GM21723 (cell line): ENCODE results near the gene TNFAIP8L1.
"Not testable (repeated sequence)": the region's sequence is repeated elsewhere in the genome, so short reads cannot be mapped to it uniquely, and the experiment has no call there.

Source experiments
- ATAC-seq: cut with Tn5 transposase; IDR thresholded peaks from one replicate; pipeline ENCODE4 v1.9.1; 2021; ENCODE audit warnings: mild to moderate bottlenecking, moderate library complexity; ENCODE audit not compliant: unreplicated experiment

Gene TNFAIP8L1

DNA sequence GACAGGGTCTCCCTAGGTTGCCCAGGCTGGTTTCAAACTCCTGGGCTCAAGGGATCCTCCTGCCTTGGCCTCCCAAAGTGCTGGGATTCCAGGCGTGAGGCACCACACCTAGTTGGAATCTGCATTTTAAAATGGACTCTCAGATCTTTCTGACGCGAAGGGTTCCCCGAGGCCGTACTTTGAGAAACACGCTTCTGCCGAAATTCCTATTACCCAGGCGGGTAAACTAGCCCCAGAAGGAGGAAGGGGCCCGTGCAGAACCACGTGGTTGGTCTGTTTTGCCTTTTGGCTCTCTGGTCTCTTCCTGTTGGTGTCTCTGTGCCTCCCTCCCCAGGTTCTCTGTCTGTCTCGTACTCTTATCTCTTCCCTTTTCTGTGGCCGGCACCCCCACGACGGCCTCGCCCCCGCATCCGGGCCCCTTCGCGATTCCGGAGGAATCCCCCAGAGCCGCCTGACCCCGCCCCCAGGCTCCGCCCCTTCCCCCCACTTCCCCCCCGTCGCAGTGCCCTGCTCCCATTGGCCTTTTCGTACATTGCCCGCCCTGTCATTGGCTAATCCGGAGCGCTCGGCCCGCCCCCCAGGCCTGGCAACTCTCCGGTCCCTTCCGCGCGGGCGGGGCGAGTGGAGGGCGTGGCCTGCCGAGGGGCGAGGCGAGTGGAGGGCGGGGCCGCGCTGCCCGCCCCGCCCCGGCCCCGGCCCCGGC is at the start of gene TNFAIP8L1:
TNFAIP8L1 (plus strand) TSS at position 689 of the 703 bp plus-strand sequence. CDS start 12,354 bp downstream, outside the sequence.
- ATAC-seq: peak; percentile 74

DNA sequence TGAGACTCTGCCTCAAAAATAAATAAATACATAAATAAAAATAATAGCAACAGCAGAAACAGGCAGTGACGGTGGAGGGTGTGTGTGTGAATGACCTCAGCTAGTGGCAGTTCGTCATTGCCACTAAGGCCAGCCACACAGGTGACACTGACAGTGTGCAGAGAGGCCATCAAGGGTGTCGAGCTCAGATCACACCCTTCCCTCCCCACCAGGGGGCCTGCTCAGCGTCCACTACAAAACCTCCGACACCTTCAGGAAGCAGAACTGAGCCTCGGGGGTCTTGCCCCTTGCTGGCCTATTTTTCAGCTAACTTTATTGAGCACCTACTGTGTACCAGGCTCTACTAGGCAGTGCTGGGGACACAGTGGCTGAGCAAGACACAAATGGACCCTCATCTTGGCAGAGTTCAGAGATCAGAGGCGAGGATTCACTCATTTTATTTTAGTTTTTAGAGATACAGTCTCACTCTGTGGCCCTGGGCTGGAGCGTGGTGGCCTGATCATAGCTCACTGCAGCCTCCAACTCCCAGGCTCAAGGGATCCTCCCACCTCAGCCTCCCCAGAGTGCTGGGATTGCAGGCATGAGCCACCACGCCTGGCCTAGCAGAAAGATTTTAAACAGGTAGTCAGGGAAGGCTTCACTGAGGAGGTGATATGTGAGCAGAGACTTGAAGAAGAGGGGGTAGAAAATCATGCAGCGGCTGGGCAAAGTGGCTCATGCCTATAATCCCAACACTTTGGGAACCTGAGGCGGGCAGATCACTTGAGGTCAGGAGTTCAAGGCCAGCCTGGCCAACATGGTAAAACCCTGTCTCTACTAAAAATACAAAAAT is 49.5 kb upstream of the TNFAIP8L1 start:
- no peak for ATAC-seq

GRCh38 chr19:4590559-4590958 is 48.8 kb upstream of the TNFAIP8L1 start:
- no peak for ATAC-seq

GRCh38 chr19:4591320-4591719 is 48.0 kb upstream of the TNFAIP8L1 start:
- no peak for ATAC-seq

DNA sequence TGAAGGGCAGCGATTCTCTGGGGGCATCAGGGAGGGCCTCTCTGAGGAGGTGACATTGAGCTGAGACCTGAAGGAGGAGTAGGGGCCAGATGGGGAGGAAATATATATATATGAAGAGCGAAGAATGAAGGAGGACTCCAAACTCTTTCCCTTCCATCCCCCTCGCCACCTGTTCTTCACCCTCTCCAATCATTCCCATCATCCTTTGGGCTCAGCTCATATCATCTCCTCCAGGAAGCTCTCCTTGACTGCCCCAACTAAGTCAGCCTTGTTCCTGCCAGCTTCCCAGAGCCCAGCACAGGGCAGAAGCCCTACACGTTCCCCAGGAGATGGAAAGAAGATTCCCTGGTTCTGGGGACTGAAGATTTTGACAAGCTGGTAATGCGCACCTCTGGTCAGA is 46.9 kb upstream of the TNFAIP8L1 start:
- ATAC-seq: no peak

- no peak for ATAC-seq
These were observed 45.9 kb upstream of the TNFAIP8L1 start for GRCh38 chr19:4593409-4593851.

DNA sequence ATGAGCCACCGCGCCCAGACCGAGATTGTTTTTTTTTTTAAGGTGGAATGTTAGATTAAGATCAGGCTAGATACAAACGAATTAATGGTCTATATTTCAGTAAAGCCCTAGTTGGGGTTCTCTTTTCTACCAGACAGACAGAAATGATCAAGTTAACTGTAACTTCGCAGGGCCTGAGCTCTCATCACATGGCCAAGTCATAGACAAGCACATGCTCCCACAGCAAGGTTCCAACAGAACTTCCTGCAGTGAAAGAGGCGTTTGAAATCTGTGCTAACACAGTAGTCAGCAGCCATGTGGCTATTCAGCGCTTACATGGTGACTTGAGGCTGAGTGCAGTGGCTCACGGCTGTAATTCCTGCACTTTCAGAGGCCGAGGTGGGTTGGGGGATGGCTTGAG is 45.1 kb upstream of the TNFAIP8L1 start:
- ATAC-seq: no peak

DNA sequence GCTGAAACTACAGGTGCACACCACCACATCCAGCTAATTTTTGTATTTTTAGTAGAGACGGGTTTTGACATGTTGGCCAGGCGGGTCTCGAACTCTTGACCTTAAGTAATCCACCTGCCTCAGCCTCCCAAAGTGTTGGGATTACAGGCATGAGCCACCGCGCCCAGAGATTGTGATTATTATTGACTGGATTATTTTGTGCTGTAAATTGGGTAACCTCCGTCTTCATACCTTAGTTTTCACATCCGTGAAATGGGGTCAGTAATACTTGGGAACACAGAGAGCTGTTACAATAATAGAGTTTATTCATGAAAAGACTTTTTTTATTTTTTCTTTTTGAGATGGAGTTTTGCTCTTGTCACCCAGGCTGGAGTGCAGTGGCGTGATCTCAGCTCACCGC is 44.2 kb upstream of the TNFAIP8L1 start:
- ATAC-seq: not testable (repeated sequence)

GRCh38 chr19:4596033-4596904 is 43.0 kb upstream of the TNFAIP8L1 start:
- ATAC-seq: no peak

DNA sequence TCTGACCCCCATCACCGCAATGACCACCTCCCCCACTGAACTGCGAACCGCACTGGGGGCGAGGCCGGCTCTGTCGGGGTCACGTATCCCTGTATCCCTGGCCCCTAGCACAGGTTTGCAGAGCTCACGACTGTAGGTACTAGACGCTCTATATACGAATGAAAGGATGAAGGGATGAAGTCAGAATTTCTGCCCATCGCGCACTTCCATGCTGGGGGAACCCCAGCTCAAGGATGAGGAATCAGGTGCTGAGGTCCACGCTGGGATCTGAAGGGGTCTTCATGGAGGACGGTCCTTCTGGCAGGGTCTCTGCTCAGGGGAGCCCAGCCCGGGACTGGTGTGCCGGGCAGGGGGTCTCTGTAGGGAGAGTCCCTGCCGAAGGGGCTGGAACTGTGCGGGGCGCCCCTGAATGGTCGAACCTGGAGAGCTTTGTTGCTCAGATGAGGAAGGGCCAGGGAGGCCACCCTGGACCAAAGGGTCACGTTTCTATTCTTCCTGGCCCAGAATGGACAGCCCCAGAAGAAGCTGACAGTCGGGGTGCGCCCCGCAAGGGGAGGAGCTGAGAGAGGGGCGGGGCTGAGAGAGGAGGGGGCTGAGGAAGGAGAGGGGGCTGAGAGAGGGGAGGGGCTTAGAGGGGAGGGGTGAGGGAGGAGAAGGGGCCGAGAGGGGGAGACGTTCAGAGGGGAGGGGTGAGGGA is 41.9 kb upstream of the TNFAIP8L1 start:
- ATAC-seq: no peak

DNA sequence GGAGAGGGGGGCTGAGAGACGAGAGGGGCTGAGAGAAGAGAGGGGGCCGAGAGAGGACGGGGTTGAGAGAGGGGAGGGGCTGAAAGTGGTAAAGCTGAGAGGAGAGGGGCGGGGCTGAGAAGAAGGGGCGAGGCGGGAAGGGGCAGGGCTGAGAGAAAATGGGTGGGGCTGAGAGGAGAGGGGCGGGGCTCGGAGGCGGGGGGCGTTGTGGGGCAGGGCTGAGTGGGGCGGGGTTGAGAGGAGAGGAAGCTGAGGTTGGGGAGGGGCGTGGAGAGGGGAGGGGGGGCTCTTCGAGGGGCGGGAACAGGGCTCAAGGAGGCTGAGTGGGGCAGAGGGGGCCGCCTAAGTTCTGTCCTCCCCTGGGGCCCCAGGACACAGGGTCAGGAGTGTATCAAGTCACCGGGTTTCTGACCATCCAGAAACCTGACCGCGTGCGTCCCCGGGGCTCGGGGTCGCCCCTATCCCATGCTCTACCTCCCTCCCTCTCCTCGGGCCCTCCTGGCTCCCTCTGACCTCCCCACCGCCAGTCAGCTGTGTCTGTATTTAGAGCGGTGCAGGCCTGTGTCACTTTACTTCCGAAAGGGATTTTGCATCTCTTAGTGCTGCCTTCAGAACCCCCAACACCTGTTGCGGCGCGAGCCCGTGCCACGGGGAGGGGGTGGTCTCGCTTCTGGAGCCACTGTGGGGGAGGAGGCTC is 41.2 kb upstream of the TNFAIP8L1 start:
- ATAC-seq: peak; percentile 71

DNA sequence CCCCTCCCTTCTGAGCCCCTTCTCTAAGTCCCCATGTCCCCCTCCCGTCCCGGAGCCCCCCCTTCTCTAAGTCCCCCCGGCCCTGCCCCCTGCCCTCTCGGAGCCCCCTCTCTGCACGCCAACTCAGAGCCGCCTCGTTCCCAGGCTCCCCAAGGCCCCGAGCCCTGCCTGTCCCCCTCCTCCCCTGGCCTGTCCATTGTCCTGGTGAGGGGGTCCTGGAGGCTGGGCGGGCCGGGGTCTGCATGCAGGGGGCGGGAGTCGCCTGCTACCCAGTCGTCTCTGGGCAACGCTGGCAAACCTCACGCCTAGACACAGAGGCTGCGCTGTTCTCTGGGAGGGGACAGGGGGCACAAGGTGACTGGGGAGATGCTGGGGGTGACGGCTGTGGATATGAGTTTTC is 40.6 kb upstream of the TNFAIP8L1 start:
- ATAC-seq: no peak

DNA sequence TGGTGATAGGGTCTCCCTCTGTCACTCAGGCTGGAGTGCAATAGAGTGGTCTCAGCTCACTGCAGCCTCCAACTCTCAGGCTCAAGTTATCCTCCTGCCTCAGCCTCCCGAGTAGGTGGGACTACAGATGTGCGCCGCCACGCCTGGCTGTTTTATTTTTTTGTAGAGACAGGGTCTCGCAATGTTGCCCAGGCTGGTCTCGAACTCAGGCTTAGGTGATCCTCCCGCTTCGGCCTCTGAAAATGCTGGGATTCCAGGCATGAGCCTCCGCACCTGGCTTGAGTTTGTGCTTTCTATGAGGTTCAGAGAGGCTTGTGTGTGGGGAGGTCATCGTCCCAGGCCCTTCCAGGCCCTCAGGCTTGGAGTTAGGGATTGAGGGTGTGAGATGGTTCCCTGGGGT is 39.2 kb upstream of the TNFAIP8L1 start:
- ATAC-seq: no peak

GRCh38 chr19:4600893-4601292 is 38.4 kb upstream of the TNFAIP8L1 start:
- ATAC-seq: no peak

GRCh38 chr19:4602173-4602788 is 37.0 kb upstream of the TNFAIP8L1 start:
- no peak for ATAC-seq

DNA sequence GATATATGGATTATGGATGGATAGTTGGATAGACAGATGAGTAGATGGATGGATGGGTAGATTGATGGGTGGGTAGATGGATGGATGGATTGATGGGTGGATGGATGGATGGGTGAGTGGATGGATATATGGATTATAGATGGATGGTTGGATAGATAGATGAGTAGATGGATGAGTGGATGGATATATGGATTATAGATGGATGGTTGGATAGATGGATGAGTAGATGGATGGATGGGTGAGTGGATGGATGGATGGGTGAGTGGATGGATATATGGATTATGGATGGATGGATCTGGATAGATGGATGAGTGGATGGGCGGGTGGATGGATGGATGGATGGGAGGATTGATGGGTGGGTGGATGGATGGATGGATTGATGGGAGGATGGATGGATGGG is 36.4 kb upstream of the TNFAIP8L1 start:
- no peak for ATAC-seq

GRCh38 chr19:4604912-4605311 is 34.4 kb upstream of the TNFAIP8L1 start:
- ATAC-seq: no peak

DNA sequence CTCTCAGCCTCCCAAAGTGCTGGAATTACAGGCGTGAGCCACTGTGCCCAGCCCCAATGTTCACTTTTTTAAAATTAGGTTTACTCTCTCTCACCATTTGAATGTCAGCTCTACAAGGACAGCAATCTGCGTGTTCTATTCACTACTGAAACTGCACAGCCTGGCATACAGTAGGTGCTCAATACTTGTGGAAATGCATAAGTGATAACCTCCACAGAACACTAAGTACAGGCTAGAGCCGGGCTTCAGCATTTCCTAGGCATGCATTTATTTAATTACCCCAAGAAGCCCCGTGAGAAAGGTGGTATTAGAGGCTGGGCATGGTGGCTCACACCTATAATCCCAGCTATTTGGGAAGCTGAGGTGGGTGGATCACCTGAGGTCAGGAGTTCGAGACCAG is 33.1 kb upstream of the TNFAIP8L1 start:
- no peak for ATAC-seq

DNA sequence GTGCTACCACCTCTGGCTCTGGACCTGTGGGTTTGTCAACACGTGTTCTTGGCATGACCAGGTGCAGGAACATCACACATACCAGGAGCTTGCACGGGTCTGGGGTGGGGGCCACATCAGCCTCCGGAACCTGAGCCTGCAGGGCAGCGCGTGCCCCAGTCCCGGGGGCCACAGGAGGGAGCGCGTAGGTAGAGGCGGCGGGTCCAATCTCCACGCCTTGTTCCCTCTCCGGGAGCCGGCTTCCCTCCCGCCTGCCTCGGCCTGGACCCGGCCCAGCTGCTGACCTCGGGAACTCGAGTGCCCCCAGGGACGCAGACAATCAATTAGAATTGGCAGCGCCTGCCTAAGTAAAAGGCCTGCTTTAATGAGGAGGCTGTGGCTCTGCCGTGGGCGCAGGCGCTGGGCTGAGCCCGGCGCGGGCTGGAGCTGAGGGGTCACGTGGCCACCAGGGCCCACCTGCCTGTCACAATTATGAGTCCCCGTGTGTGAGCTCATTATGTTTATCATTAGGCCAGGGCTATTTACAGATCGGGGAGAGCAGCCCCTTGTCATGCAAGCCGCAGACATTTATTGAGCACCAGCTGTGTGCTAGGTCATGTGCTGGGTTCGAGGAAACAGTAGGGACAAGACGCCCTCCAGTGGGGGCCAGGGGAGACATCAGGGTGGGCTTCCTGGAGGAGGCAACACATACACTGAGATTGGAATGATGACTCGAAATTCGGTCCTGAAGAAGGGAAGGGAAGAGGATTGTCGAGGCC is 32.2 kb upstream of the TNFAIP8L1 start:
- no peak for ATAC-seq
